Activated CD8-positive, alpha-beta memory T cell treated with anti-CD3 and anti-CD28 coated beads, Interleukin-2, amount 50 U/mL, for 48 hours (primary cell): ENCODE data around the gene WDR54.
A peak's percentile ranks its signal among the peaks of the same experiment; 100 is the strongest.
"Not testable (repeated sequence)": the region's sequence is repeated elsewhere in the genome, so short reads cannot be mapped to it uniquely, and the experiment has no call there.

Experiments used
- DNase-seq: peaks from one replicate; pipeline ENCODE4 v3.0.0-alpha.2; 2020

WDR54 gene

DNA sequence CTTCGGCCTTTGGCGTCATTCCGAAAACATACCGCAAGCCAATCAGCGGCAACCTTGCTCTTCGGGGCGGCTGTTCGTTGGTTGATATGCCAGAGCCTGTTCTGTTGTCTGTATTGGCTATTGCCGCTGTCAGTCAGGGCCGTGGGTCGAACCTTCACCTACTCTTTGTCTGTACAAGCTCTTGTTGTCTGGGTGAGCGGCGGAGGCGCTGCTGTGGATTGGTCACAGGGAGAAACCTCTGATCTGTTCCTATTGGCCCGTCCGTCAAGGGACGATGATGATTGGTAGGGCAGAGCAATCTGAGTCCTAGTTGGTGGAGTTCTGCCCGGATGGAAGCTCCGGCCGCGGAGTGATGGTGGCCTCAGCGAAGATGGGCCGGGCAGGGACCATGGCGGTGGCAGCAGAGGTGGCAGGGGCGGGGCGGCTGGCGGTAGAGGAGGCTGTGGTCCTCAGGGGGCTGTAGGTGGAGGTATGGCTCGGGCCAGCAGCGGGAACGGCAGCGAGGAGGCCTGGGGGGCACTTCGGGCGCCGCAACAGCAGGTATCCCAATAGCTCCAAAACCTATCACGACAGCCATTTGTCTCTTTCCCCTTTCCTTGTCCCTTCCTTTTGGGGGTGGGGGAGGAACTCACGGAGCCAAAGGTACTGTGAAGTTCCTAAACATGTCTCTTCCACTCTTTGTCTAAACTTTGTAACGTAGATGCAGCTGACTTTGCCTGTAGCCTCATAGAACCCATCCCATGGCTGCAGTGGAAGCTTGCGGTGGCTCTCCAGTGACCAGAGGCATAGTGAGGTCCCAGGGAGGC is 36.8 kb downstream of the WDR54 start, which contains the start of gene WBP1:
TSS of gene WBP1 (plus strand) at position 307 of the 806 bp plus-strand sequence. CDS start at position 472, 165 bp downstream.
- peak; percentile 95 for DNase-seq

DNA sequence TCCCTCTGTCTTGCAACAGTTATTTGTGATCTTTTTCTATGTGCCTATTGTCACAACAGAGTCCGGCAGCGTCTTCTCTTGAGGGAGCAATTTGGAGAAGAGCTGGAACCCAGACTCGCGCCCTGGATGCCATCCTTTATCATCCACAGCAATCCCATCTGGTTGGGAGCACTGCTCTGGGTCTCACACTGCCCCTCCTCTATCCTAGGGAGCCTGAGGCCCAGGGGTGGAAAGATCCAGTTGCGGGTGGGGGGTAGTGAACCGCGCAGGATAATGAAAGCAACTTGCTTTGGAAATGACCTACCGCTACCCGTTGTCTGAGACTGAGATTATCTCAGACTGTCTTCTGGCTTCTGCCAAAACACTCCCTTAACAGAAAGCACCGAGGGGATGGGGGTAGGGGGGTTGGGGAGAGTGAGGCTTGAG is 37.4 kb downstream of the WDR54 start:
- no peak for DNase-seq

DNA sequence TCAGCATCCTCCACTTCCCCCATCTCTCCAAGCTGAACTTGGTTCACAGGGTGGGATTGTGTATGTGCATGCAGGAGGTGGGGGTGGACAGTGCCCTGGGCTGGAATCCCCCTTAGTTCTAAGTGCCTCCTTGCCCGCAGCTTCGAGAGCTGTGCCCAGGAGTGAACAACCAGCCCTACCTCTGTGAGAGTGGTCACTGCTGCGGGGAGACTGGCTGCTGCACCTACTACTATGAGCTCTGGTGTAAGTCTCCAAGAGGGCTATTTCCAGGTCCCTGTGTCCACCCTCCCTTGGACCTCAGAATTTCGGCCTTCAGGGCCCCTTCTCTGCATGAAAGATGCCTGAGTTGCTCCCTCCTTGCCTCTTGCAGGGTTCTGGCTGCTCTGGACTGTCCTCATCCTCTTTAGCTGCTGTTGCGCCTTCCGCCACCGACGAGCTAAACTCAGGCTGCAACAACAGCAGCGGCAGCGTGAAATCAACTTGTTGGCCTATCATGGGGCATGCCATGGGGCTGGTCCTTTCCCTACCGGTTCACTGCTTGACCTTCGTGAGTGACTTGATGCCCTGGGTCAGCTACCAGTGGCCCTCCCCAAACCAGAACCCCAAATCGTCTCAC is 38.1 kb downstream of the WDR54 start:
- not testable (repeated sequence) for DNase-seq

DNA sequence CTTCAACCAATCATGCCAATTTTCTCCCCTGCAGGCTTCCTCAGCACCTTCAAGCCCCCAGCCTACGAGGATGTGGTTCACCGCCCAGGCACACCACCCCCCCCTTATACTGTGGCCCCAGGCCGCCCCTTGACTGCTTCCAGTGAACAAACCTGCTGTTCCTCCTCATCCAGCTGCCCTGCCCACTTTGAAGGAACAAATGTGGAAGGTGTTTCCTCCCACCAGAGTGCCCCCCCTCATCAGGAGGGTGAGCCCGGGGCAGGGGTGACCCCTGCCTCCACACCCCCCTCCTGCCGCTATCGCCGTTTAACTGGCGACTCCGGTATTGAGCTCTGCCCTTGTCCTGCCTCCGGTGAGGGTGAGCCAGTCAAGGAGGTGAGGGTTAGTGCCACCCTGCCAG is 38.7 kb downstream of the WDR54 start:
- DNase-seq: not testable (repeated sequence)

DNA sequence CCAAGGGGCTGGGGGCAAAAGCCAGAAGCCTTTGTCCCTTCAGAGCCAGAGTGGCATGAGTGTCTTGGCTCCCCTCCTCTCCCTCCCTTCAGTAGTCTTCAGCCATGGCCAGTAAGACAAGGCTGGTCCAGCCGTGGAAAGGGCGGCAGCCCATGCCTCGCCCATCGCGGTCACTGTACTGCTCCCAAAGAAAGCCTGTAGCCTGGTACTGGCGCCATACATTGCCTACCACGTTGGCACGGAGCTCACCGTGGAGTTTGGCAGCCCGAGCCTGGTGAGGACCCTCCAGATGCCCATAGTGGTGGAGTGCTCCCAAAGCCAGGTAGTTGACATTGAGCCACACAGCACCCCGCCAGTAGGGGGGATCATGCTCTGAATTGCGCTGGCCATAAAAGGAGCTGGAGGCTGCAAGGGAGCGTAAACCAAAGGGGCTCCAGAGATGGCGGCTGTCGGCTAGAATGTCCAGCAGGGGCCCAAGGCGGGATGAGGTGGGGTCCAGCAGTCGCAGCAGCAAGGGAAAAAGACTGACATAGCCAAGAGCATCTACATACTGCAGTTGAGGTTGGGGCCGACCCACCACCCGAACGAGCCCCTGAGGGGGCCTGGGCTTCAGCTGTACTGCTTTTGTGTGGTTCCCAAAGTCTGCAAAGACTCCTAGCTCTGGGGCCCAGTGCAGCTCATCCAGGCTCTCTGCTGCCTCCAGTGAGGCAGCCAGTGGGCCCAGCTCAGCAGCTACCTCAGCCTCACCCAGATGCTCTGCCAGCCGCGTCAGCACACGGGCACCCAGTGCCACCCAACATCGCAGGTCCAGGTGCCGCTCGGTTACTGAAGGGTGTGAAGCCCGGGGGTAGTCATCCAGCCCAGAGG is 39.9 kb downstream of the WDR54 start:
- DNase-seq: no peak

DNA sequence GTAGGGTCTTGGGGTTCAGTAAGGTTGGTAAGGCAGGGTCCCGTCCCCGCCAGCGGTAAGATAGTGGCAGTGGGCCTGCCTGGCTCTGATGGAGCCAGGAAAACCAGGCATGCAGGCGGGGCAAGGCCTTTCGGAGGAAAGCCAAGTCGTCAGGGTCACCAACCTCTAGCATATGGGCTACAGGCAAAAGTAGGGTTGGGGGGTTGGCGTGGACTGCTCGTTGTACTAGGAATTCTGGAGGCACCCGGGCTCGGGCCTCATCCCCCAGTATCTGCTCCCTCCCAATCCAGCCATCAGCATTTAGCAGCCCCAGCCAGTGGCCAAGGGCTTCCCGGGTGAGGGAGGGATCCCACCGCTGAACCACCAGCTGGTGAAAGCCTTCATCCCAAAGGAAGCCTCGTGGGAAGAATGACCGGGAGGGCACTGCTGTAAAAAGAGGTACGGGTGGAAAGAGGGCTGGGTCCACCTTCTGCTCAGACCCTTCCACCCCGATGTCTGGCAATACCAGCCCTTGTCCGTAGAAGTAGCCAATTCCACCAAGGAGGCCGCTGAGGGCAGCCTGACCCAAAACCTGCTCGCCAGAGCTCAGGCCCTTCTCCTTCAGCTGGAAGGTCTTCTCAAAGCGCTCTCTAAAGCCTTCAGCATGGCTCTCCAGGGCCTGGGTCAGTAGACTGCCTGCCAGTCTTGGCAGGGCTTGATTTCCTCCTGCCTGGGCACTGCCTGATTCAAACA is 40.7 kb downstream of the WDR54 start:
- DNase-seq: no peak

DNA sequence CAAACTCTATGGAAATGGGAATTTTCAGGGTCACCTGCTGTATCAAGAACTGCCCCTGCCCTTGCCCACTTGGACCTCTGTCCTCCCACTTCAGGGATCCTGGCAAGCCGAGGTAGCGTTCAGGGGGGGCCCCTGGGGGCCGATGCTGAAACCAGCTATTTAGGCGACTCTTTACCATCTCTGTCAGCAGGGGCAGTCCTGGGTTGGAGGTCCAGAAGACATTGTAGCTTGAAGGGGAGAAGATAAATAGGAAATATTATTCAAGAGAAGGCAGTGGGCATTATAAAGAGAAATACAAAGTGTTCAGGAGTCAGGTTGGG is 41.2 kb downstream of the WDR54 start:
- DNase-seq: no peak

DNA sequence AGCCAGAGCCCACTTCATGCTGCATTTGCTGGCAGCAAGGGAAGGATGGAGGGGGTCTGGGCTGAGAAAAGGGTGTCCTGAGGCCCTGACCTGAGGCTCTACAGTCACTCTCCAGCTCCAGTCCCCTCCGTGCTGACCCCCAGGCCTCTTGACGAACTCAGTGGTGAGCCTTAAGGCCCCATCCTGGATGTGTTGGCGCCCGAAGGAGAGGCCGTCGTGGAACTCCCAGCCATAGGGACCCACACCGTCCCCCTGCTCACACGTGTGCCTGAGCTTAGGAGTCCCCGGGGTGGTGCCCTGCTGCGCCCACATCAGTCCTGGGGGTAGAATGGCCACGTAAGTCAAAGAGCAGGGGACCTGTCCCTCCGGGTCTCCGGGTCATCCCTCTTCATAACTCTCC is 42.9 kb downstream of the WDR54 start:
- no peak for DNase-seq

DNA sequence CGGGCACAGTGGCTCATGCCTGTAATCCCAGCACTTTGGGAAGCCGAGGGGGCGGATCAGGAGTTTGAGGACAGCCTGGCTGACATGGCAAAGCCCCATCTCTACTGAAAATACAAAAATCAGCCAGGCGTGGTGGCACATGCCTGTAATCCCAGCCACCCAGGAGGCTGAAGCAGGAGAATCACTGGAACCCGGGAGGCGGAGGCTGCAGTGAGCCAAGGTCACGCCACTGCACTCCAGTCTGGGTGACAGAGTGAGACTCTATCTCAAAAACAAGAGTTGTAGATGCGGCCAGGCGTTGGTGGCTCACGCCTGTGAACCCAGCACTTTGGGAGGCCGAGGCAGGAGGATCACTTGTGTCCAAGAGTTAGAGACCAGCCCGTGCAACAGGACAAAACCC is 49.2 kb downstream of the WDR54 start:
- not testable (repeated sequence) for DNase-seq

DNA sequence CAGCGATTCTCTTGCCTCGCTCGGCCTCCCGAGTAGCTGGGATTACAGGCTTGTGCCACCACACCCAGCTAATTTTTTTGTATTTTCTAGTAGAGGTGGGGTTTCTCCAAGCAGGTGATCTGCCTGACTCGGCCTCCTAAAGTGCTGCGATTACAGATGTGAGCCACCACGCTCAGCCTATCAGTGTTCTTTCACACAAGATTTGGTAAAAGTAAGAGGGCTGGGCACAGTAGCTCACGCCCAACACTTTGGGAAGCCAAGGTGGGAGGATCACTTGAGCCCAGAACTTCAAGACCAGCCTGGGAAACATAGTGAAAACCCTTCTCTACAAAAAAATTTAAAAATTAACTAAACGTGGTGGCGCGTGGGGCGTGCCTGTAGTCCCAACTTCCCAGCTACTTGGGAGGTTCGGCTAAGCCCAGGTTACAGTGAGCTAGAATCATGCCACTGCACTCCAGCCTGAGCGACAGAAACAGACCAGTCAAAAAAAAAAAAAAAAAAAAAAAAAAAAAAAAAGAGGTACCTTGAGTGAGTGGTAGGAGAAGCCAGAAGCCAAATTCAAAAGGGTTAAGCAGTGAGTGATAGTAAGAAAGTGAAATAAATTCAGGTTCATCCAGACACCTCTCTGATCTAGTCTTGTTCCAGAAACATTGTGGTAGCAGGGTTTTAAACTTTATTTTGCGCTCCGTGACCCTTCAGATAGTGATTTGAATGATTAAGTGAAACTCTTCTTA is 50.0 kb downstream of the WDR54 start:
- DNase-seq: no peak

DNA sequence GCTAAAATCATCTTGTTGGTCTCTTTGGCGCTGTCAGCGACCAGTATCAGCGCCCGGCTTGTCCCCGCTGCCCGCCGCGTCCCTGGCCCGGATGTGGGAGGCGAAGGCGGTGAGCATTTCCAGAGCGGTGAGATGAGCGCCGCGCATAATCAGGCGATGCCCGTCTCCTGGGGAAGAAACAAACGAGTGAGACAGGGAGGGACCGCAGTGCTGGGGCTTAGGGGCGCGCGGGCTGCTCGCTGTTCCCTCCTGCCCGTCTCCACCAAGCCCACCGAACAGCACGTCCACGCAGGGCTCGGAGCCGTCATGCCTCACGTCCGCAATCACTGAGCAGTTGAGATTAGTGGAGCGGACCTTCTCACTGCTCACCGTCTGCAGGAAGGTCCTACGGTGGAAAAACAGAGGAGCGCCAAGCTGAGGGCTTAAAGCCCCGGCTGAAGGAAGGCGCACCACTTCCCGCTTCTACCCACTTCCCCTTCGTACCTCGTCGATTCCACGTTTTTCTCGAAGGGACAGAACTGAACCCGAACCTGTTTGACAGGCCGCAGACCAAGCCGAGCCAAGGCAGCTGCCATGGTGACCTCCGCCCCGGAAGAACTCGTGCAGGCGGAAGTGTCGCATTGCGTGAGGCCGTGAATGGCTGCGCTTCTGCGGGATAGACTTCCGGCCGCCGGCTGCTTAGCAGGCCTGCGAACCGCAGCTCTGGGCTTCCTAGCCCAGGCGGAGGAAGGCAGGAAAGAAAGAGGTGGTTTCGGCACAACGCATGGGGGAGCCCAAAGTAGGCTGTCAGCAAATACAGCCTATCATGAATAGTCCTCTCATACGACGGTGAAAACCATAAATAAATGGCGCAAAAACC is 50.8 kb downstream of the WDR54 start, which contains the start of gene MRPL53:
TSS of gene MRPL53 (minus strand) at position 595 of the 859 bp plus-strand sequence. CDS start at position 575, 20 bp downstream.
- DNase-seq: peak; percentile 99

DNA sequence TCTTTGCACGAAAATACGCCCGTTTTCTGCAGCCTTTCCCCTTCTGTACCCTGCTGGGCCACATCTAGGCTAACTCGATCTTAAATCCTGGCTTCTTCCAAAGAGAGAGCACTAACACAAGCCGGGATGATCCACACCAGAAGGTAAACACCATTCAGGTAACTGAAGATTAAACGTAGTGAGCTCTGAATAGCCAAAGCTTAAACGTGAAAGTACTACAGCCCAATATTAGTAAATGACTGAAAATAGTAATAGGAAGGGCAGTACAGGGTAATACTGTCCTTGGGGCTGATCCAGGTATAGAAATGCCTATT is 51.4 kb downstream of the WDR54 start:
- DNase-seq: no peak

DNA sequence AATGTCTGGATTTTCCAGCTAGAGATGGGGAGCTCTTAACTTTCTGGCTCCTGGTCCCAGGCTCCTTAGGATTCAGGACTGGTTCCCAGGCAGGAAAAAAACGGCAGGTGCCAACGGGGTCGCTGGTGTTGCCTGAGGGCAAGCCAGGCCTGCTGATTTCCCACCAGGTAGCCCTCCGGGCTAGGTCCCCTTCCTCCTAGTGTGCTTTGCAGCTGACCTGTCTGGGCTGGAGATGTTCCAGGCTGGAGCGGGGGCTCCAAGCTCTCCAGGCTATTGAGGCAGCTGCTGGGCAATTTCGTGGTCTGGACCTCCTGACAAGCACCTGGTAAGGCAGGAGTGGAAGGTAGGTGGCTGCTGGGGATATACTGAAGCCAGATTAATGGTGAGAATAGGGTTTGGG is 53.0 kb downstream of the WDR54 start:
- DNase-seq: no peak

DNA sequence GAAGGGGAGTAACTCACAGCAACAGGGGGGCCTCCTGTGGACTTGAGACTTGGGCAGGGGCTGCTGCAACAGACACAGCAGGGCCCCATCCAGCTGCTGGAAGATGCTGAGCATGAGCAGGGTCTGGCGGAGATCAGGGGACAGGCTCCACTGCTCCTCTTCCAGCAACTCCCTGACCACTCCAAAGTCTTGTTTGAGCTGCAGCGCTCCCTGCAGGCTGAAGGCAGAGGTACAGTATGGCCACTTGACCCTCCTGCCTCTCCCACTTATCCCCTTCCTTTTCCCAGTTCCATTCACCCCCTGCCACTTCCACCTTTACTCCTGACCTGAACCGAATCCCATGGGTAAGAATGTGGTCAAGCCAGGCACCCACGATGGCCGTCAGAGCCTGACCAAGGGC is 53.4 kb downstream of the WDR54 start:
- no peak for DNase-seq
